HG03139 (cell line): Measurements from ENCODE around the gene CD226.
A peak's percentile ranks its signal among the peaks of the same experiment; 100 is the strongest.
"Not testable (repeated sequence)": the region's sequence is repeated elsewhere in the genome, so short reads cannot be mapped to it uniquely, and the experiment has no call there.

Experiments used
- ATAC-seq: cut with Tn5 transposase; IDR thresholded peaks from one replicate; pipeline ENCODE4 v1.9.1; 2021; ENCODE audit not compliant: unreplicated experiment

The CD226 gene

GRCh38 chr18:69956665-69957620 lies 9.3 kb upstream of the CD226 start:
- no peak for ATAC-seq

GRCh38 chr18:69956057-69956456 lies 8.4 kb upstream of the CD226 start:
- peak; percentile 33 for ATAC-seq

- peak; percentile 39 for ATAC-seq
Observed at GRCh38 chr18:69954719-69955480, 7.2 kb upstream of the CD226 start.

GRCh38 chr18:69953191-69953590 lies 5.5 kb upstream of the CD226 start:
- no peak for ATAC-seq

- no peak for ATAC-seq
Observed at GRCh38 chr18:69951182-69951581, 3.5 kb upstream of the CD226 start.

- ATAC-seq: peak; percentile 1
Observed at GRCh38 chr18:69949538-69949936, 1.9 kb upstream of the CD226 start.

- ATAC-seq: peak; percentile 87
Observed at GRCh38 chr18:69948919-69949537, 1.4 kb upstream of the CD226 start.

- ATAC-seq: no peak
Observed at GRCh38 chr18:69948256-69948655, 583 bp upstream of the CD226 start.

- ATAC-seq: no peak
Observed at GRCh38 chr18:69946608-69947155, 991 bp downstream of the CD226 start.

GRCh38 chr18:69945220-69946114 lies 2.2 kb downstream of the CD226 start:
- no peak for ATAC-seq

- no peak for ATAC-seq
Observed at GRCh38 chr18:69944436-69944835, 3.2 kb downstream of the CD226 start.

- no peak for ATAC-seq
Observed at GRCh38 chr18:69943021-69943420, 4.7 kb downstream of the CD226 start.

GRCh38 chr18:69941183-69941582 lies 6.5 kb downstream of the CD226 start:
- ATAC-seq: no peak

GRCh38 chr18:69939812-69940211 lies 7.9 kb downstream of the CD226 start:
- not testable (repeated sequence) for ATAC-seq

GRCh38 chr18:69936191-69936558 lies 11.5 kb downstream of the CD226 start:
- ATAC-seq: no peak

GRCh38 chr18:69935319-69936190 lies 12.1 kb downstream of the CD226 start:
- peak; percentile 93 for ATAC-seq

GRCh38 chr18:69934601-69935265 lies 12.9 kb downstream of the CD226 start:
- no peak for ATAC-seq

- ATAC-seq: no peak
Observed at GRCh38 chr18:69929041-69929774, 18.5 kb downstream of the CD226 start.
